Measurements from ENCODE around the gene PVRIG. TPM values are rescaled to one million over a fixed set of nuclear protein-coding genes. Genes with fewer than 3 reads are reported as not detected.
A peak's percentile ranks its signal among the peaks of the same experiment; 100 is the strongest.
"Not testable (repeated sequence)": the region's sequence is repeated elsewhere in the genome, so short reads cannot be mapped to it uniquely, and the experiment has no call there.

PVRIG gene
- total RNA-seq, 4 donors from 2014 or later: 0.23 to 1.5 (median 1.4) TPM; not detected in 1

DNA sequence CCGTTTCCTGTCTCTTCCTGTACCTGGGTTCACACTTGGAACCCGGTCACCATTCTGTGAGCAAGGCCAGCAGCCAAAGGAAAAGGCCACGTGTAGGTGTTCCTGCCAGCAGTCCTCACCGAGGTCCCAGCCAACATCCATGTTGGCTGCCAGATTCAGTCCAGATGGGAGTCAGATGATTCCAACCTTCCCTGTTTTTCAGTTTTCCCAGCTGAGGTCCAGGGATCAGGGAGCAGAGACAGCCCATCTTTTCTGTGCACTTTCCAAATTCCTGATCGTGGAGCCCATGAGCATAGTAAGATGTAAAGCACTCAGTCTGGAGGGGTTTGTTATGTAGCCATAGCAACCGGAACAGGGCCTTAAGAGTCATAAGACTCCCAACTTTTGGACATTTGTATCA is 3.9 kb upstream of the PVRIG start:
- intact Hi-C loops (cut with DNase I): loop anchor here (5.0 kb wide), 1 partner anchor 84 kb away; no protein-coding TSS in a partner anchor
- Histone ChIP-seq H3K36me3 (peaks cover 0 to 6% (median 3%) of the 10 kb centered on the region in 4 donors), H3K27me3 (no peaks in the 10 kb centered on the region), H3K27ac (replicated peaks in 1 of 4) (peak overlapping the region in 1 of 4 donors; percentile 36), H3K4me3 (no peak overlapping the region), H3K9me3 (no peaks in the 10 kb centered on the region), H3K4me1 (peaks cover 4 to 19% (median 10%) of the 10 kb centered on the region in 4 donors)
- TF ChIP-seq, protein P1, sequence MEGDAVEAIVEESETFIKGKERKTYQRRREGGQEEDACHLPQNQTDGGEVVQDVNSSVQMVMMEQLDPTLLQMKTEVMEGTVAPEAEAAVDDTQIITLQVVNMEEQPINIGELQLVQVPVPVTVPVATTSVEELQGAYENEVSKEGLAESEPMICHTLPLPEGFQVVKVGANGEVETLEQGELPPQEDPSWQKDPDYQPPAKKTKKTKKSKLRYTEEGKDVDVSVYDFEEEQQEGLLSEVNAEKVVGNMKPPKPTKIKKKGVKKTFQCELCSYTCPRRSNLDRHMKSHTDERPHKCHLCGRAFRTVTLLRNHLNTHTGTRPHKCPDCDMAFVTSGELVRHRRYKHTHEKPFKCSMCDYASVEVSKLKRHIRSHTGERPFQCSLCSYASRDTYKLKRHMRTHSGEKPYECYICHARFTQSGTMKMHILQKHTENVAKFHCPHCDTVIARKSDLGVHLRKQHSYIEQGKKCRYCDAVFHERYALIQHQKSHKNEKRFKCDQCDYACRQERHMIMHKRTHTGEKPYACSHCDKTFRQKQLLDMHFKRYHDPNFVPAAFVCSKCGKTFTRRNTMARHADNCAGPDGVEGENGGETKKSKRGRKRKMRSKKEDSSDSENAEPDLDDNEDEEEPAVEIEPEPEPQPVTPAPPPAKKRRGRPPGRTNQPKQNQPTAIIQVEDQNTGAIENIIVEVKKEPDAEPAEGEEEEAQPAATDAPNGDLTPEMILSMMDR (IDR thresholded peaks at IDR 0.05): no peak
- peak in 1 of 2 donors; percentile 42 for TF ChIP-seq POLR2AphosphoS5 (IDR thresholded peaks at IDR 0.05)
- 40% methylated on average over 5 of the region's 6 CpGs for WGBS
- DNase-seq (ENCODE audit: extremely low spot score): no peak

DNA sequence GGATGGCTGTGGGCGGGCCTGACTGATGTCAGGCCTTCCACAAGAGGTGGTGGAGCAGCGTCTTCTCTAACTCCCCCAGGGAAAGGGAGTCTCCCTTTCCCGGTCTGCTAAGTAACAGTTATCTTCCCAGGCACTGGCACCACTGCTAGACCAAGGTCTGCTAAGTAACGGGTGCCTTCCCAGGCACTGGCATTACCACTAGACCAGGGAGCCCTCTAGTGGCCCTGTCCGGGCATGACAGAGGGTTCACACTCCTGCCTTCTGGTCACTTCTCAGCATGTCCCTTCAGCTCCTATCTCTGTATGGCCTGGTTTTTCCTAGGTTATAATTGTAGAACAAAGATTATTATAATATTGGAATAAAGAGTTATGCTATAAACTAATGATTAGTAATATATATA is 1.8 kb upstream of the PVRIG start:
- H3K9me3 ChIP-seq; H3K27ac ChIP-seq (replicated peaks in 1 of 4); H3K27me3 ChIP-seq; H3K4me3 ChIP-seq; DNase-seq (ENCODE audit: extremely low spot score): not testable (repeated sequence)
- peaks cover 0 to 26% (median 23%) of the 10 kb centered on the region in 4 donors for H3K36me3 ChIP-seq
- intact Hi-C loops (cut with DNase I): loop anchor here (5.0 kb wide), 1 partner anchor 86 kb away; no protein-coding TSS in a partner anchor
- TF ChIP-seq, protein P1 (IDR thresholded peaks at IDR 0.05): peak; percentile 46 to 55 (median 51)
- H3K4me1 ChIP-seq: peaks cover 4 to 19% (median 10%) of the 10 kb centered on the region in 4 donors
- 0% methylated on average over 1 of the region's 5 CpGs for WGBS

DNA sequence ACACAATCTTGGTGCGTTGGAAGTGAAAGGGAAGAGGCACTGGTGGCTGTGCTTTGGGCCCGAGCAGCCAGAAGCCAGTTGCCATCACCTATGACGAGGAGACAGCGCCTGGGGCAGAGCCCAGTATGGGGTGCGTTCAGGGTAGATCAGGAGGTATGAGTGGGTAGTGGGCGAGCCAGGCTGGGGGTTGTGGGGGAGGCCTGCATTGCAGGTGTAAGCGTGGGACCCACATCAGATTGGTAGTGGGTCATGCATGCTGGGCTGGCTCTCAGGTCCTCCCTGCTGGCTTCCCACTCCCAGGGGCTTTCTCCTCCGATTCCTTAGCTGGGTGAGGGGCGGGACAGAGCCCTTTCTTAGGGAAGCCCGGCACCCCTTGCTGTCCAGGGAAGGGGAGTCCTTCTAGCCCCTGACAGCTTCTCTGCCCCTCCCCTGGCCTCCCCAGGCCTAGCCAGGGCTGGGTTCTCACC is 445 bp upstream of the PVRIG start:
- Histone ChIP-seq H3K9me3 (no peaks in the 10 kb centered on the region), H3K36me3 (peaks cover 0 to 37% (median 28%) of the 10 kb centered on the region in 4 donors), H3K27ac (replicated peaks in 1 of 4) (no peak overlapping the region), H3K4me1 (peaks cover 4 to 19% (median 10%) of the 10 kb centered on the region in 4 donors), H3K27me3 (no peaks in the 10 kb centered on the region), H3K4me3 (no peak overlapping the region)
- DNase-seq (ENCODE audit: extremely low spot score): no peak
- TF ChIP-seq, protein P1 (IDR thresholded peaks at IDR 0.05): no peak
- TF ChIP-seq POLR2A (IDR thresholded peaks at IDR 0.05; ENCODE audit: low read depth): no peak
- no peak for TF ChIP-seq EP300 (IDR thresholded peaks at IDR 0.05)
- TF ChIP-seq POLR2AphosphoS5 (IDR thresholded peaks at IDR 0.05): no peak
- WGBS: 90% methylated on average over 10 of the region's 10 CpGs
- intact Hi-C loops (cut with DNase I): loop anchor here (5.0 kb wide), 1 partner anchor 87 kb away; no protein-coding TSS in a partner anchor

DNA sequence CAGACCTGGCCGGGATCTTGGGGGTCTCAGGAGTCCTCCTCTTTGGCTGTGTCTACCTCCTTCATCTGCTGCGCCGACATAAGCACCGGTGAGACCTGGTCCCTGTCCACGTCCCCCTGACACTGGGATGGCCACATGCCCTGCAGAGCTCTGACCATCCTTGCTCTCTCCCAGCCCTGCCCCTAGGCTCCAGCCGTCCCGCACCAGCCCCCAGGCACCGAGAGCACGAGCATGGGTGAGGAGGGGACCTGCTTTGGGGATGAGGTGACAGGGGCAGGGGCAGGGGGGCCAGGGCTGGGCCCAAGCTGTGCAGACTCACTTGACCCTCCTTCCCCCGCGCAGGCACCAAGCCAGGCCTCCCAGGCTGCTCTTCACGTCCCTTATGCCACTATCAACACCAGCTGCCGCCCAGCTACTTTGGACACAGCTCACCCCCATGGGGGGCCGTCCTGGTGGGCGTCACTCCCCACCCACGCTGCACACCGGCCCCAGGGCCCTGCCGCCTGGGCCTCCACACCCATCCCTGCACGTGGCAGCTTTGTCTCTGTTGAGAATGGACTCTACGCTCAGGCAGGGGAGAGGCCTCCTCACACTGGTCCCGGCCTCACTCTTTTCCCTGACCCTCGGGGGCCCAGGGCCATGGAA is 959 bp downstream of the PVRIG start:
- Histone ChIP-seq H3K4me3 (peak overlapping the region in 2 of 4 donors; percentile 6 to 7), H3K4me1 (peaks cover 4 to 12% (median 6%) of the 10 kb centered on the region in 4 donors), H3K36me3 (peaks cover 0 to 41% (median 28%) of the 10 kb centered on the region in 4 donors), H3K9me3 (no peaks in the 10 kb centered on the region), H3K27me3 (no peaks in the 10 kb centered on the region), H3K27ac (replicated peaks in 1 of 4) (no peak overlapping the region)
- no peak for DNase-seq (ENCODE audit: extremely low spot score)
- WGBS: 88% methylated on average over 13 of the region's 22 CpGs
- no peak for TF ChIP-seq POLR2A (IDR thresholded peaks at IDR 0.05; ENCODE audit: low read depth)
- TF ChIP-seq EP300 (IDR thresholded peaks at IDR 0.05): no peak
- TF ChIP-seq, protein P1 (IDR thresholded peaks at IDR 0.05): no peak
- TF ChIP-seq POLR2AphosphoS5 (IDR thresholded peaks at IDR 0.05): no peak
- intact Hi-C loops (cut with DNase I): no loop called here

Data from esophagus muscularis mucosa (tissue), 4 donors.